Choroid plexus epithelial cell (primary cell): ENCODE results near the gene MIER2.

Experiments
- DNase-seq: peaks from one replicate; pipeline ENCODE4 v3.0.0-alpha.2; 2010; ENCODE audit warnings: low read depth
- H3K4me3 ChIP-seq: 2 replicates; pipeline ENCODE4 v1.5.1; 2011; ENCODE audit warnings: low read depth, mild to moderate bottlenecking, control low read depth, low read length, moderate library complexity
- CTCF ChIP-seq: conservative IDR thresholded peaks from 2 replicates; pipeline ENCODE4 v1.5.1; 2011; ENCODE audit warnings: low read depth, mild to moderate bottlenecking, control low read depth, inconsistent platforms, low read length, moderate library complexity

Gene MIER2

GRCh38 chr19:376111-376470, 31.5 kb upstream of the MIER2 start:
- H3K4me3 ChIP-seq = no peak overlapping the region
- TF ChIP-seq CTCF = no peak
- no peak for DNase-seq

- no peak overlapping the region for H3K4me3 ChIP-seq
- TF ChIP-seq CTCF = no peak
These were observed 31.0 kb upstream of the MIER2 start for GRCh38 chr19:375395-376110.

GRCh38 chr19:374886-375235, 30.3 kb upstream of the MIER2 start:
- H3K4me3 ChIP-seq = no peak overlapping the region
- DNase-seq = no peak
- no peak for TF ChIP-seq CTCF

More at GRCh38 chr19:375395-376110, 31.0 kb upstream of the MIER2 start:
- no peak for DNase-seq

GRCh38 chr19:374183-374885, 29.7 kb upstream of the MIER2 start:
- no peak for DNase-seq
- no peak overlapping the region for H3K4me3 ChIP-seq
- no peak for TF ChIP-seq CTCF

GRCh38 chr19:373391-374182, 29.0 kb upstream of the MIER2 start:
- no peak for DNase-seq

GRCh38 chr19:372306-372890, 27.8 kb upstream of the MIER2 start:
- TF ChIP-seq CTCF = no peak
- no peak overlapping the region for H3K4me3 ChIP-seq
- DNase-seq = peak; percentile 84

More at GRCh38 chr19:373391-374182, 29.0 kb upstream of the MIER2 start:
- no peak for TF ChIP-seq CTCF
- H3K4me3 ChIP-seq = no peak overlapping the region
